Fibroblast of the aortic adventitia (primary cell): ENCODE results near the gene ABR. TPM values are rescaled to one million over a fixed set of nuclear protein-coding genes. Genes with fewer than 3 reads are reported as not detected.

Source experiments
- DNase-seq: peaks from one replicate; pipeline ENCODE4 v3.0.0-alpha.2; 2010; ENCODE audit warnings: low read depth
- H3K4me3 ChIP-seq: 2 replicates; pipeline ENCODE4 v1.5.1; 2011; ENCODE audit warnings: low read depth, mild to moderate bottlenecking, control low read depth, low read length, moderate library complexity
- total RNA-seq: library from RNA; depleted of rRNA; stranded (reverse); fragments of >200 nt; gene quantifications from 2 replicates; pipeline ENCODE4 v1.2.3, GENCODE V29; 2012; ENCODE audit warnings: low replicate concordance
- TF ChIP-seq, protein P1 (sequence below): IDR thresholded peaks from 2 replicates; pipeline ENCODE4 v1.5.1; 2011; ENCODE audit warnings: mild to moderate bottlenecking, low read length, control low read depth, inconsistent platforms; ENCODE audit not compliant: insufficient read depth

ABR gene
- total RNA-seq, 1 donor: 76.8 TPM

DNA sequence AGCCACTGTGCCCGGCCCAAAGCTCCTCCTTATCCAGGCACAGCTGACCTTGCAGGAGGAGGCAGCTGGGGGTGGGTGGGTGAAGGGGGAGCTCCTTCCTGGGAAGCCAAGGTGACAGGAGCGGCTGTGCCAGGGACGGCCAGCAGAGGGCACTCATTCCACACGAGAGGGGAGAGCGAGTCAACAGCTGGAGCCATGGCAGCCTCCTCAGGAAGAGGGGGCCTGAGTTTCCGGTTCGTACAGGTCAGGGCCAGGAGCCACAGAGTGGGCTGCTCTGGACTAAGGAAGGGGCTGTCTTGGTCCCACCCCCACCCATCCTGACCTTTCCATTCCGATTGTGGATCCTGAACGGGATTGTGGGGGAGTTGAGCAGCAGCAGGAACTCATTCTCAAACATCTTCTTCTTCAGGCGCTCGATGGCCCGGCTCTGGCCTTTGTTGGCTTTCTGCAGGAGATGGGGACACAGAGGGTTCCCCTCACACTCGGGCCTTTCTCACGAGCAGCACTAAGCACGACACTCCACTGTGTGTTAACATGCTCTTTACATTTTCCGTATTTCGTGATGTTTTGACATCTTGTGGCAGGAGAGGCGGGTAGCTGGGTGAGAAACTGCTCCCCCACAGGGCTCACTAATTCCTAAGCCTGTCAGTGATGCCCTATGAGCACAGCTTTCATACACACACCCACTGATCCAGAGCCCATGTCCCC lies 121.2 kb downstream of the ABR start:
- TF ChIP-seq, protein P1, sequence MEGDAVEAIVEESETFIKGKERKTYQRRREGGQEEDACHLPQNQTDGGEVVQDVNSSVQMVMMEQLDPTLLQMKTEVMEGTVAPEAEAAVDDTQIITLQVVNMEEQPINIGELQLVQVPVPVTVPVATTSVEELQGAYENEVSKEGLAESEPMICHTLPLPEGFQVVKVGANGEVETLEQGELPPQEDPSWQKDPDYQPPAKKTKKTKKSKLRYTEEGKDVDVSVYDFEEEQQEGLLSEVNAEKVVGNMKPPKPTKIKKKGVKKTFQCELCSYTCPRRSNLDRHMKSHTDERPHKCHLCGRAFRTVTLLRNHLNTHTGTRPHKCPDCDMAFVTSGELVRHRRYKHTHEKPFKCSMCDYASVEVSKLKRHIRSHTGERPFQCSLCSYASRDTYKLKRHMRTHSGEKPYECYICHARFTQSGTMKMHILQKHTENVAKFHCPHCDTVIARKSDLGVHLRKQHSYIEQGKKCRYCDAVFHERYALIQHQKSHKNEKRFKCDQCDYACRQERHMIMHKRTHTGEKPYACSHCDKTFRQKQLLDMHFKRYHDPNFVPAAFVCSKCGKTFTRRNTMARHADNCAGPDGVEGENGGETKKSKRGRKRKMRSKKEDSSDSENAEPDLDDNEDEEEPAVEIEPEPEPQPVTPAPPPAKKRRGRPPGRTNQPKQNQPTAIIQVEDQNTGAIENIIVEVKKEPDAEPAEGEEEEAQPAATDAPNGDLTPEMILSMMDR: peak; percentile 39
- no peak overlapping the region for H3K4me3 ChIP-seq
- peak; percentile 14 for DNase-seq

DNA sequence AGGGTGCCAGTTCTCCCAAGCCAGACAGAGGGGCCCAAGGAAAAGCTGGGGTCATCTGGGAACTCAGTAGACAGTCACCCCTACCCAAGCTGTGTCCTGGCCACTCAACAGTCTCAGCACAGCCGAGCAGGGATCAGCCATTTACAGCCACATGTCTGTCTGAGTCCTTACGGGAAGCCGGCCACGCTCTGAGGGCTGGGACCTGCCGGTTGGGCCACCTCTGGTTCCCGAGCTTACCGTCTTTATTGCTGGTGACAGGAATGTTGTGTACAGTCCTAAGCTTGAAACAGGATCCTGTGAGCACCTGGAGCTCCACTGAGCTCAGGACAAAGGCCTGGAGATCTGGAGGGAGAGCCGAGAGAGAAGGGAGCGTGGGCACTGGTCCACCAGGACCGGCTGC lies 123.0 kb downstream of the ABR start:
- H3K4me3 ChIP-seq: no peak overlapping the region
- no peak for DNase-seq
- TF ChIP-seq, protein P1: no peak

- TF ChIP-seq, protein P1: peak; percentile 69
- peak; percentile 62 for DNase-seq
- H3K4me3 ChIP-seq: no peak overlapping the region
Measured at GRCh38 chr17:1055751-1056645, 123.8 kb downstream of the ABR start.

- TF ChIP-seq, protein P1: no peak
- no peak overlapping the region for H3K4me3 ChIP-seq
- no peak for DNase-seq
Measured at GRCh38 chr17:1055231-1055630, 124.5 kb downstream of the ABR start.

DNA sequence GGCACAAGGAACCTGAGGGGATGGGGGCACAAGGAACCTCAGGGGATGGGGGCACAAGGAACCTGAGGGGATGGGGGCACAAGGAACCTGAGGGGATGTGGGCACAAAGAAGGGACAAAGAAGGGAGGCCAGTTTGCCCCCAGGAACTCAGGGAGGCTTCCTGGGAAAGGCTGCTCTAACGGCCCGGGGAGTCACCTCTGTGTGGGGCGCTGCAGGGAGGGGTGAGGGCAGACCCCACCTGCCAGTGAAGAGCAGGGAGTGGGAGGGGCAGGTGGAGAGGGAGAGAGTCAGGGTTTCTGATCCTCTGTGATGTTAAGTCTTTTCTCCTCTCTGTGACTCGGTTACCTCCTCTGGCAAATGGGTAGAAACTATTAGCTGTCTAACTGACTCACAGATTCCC lies 125.1 kb downstream of the ABR start:
- TF ChIP-seq, protein P1: no peak
- H3K4me3 ChIP-seq: no peak overlapping the region
- DNase-seq: no peak

DNA sequence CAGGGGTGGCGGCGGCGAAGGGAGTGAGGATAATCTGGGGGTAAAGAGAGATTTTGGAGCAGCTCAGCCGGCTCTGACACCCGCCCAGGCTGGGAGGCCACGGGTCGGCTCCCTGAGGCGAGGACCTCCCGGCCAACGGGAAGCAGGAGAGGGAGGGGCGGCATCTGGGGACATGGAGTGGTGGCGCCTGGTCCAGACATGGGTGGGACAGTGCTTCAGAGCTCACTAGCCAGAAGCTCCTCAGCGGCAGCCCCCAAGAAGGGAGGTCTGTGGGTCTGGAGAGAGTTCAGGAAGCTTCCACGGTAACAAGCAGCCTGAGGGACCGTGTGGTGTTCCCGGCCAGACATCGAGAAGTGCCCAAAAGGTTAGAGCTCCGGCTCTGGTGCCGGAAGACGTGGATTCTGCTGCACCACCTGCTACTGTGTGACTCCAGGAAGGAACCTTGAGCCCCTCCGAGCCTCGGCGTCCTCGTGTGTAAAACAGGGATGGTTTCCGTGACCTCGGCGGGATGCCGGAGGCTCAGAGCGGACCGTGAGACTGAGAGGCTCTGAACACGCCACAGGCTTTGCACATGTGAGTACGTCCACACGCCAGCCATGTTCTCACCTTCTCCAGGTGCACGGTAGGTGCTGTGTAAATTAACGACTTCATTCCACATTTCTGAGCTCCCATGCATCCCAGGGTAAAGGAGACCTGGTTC lies 126.0 kb downstream of the ABR start:
- no peak for DNase-seq
- TF ChIP-seq, protein P1: no peak

More for the DNA sequence above, 126.0 kb downstream of the ABR start:
- H3K4me3 ChIP-seq: no peak overlapping the region
